NCI-H446 treated with DMSO at 0.1 percent for 48 hours (cell line): ENCODE results near the gene PLAAT4.
"Not testable (repeated sequence)": the region's sequence is repeated elsewhere in the genome, so short reads cannot be mapped to it uniquely, and the experiment has no call there.

Source experiments
- DNase-seq: peaks from one replicate; lab custom pipeline; 2025; lab: John Stamatoyannopoulos, UW

Gene PLAAT4

DNA sequence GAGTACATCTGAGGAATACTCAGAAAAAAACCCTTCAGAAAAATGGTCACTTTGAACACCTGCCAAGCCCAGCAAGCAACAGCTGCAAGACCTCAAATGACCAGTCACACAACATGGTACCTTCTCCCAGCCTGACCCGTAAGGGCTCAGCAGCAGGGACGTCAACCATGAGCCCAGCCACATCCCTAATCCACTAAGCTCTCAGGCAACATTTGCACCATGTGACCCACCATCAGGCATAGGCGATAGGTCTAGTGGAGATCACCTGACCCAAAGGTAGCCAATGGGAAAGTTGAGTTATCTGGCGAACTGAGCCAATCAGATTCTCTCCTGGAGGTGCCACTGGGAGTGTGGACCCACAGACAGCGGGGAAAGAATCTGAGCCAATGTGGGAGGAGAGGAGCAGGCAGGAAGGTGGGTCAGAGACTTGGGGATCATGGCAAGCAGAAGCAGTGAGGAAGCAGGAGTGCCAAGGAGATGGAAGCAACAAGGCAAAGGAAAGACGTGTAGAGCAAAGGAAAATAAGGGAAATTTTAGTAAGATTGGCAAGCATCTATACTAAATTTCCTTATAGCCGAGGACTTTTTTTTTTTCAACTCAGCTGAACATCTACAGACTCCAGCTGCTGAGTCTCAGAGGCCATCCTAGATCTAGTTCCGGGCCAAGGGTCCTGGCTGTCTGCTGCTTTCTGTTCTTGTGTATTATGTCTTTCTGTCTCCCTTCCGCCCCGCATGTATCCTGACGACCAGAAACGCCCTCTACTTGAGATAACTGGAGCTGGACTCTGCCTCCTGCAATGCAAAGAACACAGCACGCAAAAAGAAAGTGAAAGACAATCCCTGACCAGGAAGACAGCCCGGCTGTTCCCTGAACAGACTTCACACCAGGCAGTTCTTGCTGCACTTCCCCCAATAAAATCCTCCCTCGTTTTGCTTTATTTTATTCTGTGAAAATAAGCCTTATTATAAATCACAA lies 37.6 kb downstream of the PLAAT4 start:
- no peak for DNase-seq

DNA sequence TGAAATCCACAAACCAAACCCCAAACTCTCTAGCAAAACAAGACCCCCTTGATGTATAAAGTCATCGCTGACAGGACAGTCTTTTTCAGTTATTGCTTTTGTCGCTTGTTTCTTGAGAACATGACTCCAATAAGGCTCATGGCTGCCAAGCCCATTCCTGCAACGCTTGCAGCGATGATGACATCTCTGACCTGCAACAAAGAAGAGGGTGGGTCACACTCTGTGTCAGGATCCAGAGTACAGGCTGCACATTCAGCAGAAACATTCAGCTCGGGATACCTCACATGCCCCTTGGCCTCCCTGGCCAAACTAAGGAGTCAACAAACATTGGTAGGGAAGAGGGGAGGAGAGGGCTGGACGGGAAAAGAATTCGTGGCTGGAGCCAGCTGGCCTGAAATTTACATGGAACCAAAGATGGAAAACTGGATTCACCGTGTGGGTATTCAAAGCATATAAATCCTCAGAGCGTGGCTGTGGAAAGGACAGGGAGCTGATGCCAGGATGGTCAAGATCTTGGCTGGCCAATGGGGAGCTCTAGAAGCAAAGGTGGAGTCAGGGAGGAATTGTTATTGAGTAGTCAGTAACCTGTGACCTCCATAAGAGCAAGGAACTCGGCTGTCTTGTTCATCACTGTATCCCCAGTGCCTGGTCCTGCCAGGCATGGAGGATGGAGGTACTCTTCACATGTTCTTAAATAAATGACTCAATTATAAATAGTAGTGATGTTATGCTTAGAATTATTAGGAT lies 38.4 kb downstream of the PLAAT4 start:
- no peak for DNase-seq

- DNase-seq = not testable (repeated sequence)
Observed at GRCh38 chr11:63578882-63579281, 42.3 kb downstream of the PLAAT4 start.

GRCh38 chr11:63581224-63581623 lies 44.6 kb downstream of the PLAAT4 start:
- not testable (repeated sequence) for DNase-seq

GRCh38 chr11:63583357-63583677 lies 46.7 kb downstream of the PLAAT4 start:
- no peak for DNase-seq

GRCh38 chr11:63586451-63587166 lies 50.0 kb downstream of the PLAAT4 start:
- no peak for DNase-seq

DNA sequence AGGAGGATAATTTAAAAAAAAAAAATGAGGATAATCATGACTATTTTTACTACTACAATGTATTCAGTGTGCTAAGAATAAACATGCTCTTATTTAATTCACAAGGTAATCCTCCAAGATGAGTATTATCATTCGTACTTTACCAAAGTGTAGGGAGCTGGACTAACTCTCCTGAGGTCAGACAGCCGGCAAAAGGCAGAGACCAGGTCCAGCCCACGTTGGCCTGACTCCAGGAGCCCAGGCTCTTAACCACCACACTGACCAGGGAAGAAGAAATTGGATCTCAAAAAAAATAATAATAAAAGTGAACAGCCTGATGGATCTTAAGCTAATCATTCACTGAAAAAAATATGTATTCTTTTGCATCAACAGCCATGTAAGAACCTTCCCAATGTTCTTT lies 52.4 kb downstream of the PLAAT4 start:
- no peak for DNase-seq

- DNase-seq = no peak
Observed at GRCh38 chr11:63590024-63590788, 53.6 kb downstream of the PLAAT4 start.

- no peak for DNase-seq
Observed at GRCh38 chr11:63592975-63593395, 56.4 kb downstream of the PLAAT4 start.

DNA sequence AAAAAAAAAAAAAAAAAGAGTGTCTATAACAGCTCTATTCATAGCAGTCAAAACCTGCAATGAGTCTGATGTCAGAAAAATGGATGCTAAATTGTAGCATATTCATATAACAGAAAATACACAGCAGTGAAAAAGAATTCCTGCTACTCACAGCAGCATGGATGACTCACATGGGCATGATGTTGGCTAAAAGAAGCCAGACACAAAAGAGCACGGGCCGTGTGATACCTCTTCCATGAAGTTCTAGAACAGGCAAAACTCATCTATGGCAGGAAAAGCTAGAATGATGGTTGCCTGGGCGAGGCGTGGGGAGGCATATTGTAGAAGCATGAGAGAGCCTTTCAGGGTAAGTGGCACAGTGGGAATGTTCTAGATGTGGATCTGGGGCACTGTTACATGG lies 58.7 kb downstream of the PLAAT4 start:
- DNase-seq = no peak
